Activated CD8-positive, alpha-beta T cell treated with anti-CD3 and anti-CD28 coated beads, Interleukin-2, amount 10 ng/mL, durations not matched to agents 7 days and 5 days (primary cell): ENCODE measurements around the gene KIF1A. TPM values are rescaled to one million over a fixed set of nuclear protein-coding genes. Genes with fewer than 3 reads are reported as not detected.

Experiments used
- ATAC-seq: fragments of 150-1000 bp; cut with Tn5 transposase; one replicate; pipeline ENCODE4 v1.10.0; 2021; ENCODE audit warnings: moderate library complexity
- CTCF ChIA-PET: fragments of 350-600 bp; sonication (Branson Sonifier 250); formaldehyde crosslinking; loops from one replicate; lab custom pipeline; 2021; ENCODE audit warnings: antibody characterized with exemption; lab: Charles Lee
- POLR2A ChIA-PET: fragments of 350-600 bp; sonication (Branson Sonifier 250); formaldehyde crosslinking; loops from one replicate; lab custom pipeline; 2021; ENCODE audit warnings: antibody characterized with exemption; lab: Charles Lee
- DNase-seq: peaks from one replicate; pipeline ENCODE4 v3.0.0-alpha.2; 2020
- H3K27ac Mint-ChIP-seq: one replicate; pipeline ENCODE4 v1.8.0; 2021; ENCODE audit warnings: mild to moderate bottlenecking, mixed read lengths
- H3K27me3 Mint-ChIP-seq: one replicate; pipeline ENCODE4 v1.8.0; 2021; ENCODE audit warnings: low read depth, mixed read lengths
- H3K36me3 Mint-ChIP-seq: one replicate; pipeline ENCODE4 v1.8.0; 2021; ENCODE audit warnings: low read depth, mixed read lengths
- H3K4me1 Mint-ChIP-seq: one replicate; pipeline ENCODE4 v1.8.0; 2021; ENCODE audit warnings: low read depth, mixed read lengths
- H3K4me3 Mint-ChIP-seq: one replicate; pipeline ENCODE4 v1.8.0; 2021; ENCODE audit warnings: mild to moderate bottlenecking, mixed read lengths
- H3K9me3 Mint-ChIP-seq: one replicate; pipeline ENCODE4 v1.8.0; 2022; ENCODE audit warnings: mixed read lengths; ENCODE audit not compliant: insufficient read depth
- total RNA-seq, 2 experiments: library from RNA; stranded (reverse); gene quantifications; one replicate each; pipeline ENCODE4 v1.2.3, GENCODE V29; 2021

The KIF1A gene
- total RNA-seq, 2 experiments from 2014 or later = 0.81 to 1.5 TPM

DNA sequence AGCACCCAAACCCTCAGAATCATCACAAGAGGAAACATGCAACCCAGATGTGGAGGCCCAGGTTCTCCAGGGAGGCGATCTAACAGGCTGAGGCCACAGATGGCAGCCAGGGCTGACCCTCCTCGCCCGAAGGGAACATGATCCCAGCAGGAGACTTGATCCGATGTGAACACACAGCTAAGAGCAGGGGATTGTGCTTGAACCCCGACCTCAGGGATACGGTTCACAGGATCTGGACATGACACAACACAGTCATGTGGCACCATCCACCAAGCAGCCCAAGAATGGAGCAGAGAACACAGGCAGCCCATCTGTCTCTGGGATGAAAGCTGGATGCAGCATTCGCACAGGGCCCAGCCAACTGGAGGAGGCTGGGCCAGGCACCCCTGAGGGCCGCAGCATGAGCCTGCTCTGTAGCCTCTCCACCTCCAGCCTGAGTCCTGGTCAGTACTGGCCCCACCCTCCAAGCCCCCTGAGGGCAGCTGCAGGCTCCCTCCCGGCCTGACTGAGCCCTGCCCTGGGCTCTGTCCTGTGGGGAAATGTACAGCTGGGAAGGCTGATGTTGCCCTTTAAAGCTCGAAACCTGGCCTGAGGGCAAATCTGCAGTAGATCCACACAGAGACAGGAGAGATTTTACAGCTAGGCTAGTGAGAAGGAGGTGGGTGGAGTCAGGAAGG is 89.4 kb downstream of the KIF1A start:
- no peak for ATAC-seq
- ChIA-PET POLR2A (no interaction called here), CTCF (no interaction called here)
- no peaks in the 10 kb centered on the region for H3K36me3 Mint-ChIP-seq
- H3K4me1 Mint-ChIP-seq = no peaks in the 10 kb centered on the region
- no peak overlapping the region for H3K4me3 Mint-ChIP-seq
- no peaks in the 10 kb centered on the region for H3K9me3 Mint-ChIP-seq
- DNase-seq = no peak
- H3K27ac Mint-ChIP-seq = no peak overlapping the region
- H3K27me3 Mint-ChIP-seq = no peaks in the 10 kb centered on the region

DNA sequence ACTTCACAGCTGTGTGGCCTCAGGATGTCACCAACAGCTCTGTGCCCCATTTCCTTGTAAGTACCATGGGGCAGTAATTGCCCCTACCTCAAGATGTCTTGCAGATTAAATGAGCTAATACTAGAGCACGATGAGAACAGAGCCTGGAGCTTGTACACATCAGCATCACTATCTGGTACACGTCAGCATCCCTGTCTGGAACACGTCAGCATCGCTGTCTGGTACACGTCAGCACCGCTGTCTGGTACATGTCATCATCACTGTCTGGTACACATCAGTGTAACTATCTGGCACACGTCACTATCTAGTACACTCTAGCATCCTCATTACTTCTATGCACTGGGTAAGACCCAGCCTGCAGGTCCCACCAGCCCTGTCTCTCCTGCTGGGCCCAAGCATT is 91.2 kb downstream of the KIF1A start:
- DNase-seq (no peak), ATAC-seq (no peak)
- ChIA-PET POLR2A (no interaction called here), CTCF (no interaction called here)
- Mint-ChIP-seq H3K27ac (no peak overlapping the region), H3K27me3 (no peaks in the 10 kb centered on the region), H3K9me3 (no peaks in the 10 kb centered on the region), H3K4me1 (no peaks in the 10 kb centered on the region), H3K36me3 (no peaks in the 10 kb centered on the region), H3K4me3 (no peak overlapping the region)

DNA sequence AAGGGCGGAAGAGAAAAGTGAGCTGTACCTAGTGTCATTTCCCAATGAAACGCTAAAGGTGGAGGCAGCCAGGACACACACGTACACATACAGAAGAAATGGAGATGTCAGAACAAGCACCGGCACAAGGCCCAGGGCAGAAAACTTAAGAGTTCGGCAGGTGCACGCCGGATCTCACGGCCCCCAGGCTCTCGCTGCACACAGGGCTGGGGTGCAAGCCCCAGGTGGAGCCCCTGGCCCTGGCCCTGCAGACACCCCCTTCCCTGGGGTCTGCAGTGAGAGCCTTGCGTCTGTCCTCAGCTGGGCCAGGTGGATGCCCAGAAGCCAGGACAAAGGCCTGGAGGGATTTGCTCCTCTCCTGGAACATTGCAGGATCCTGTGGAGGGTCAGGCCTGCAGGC is 91.7 kb downstream of the KIF1A start:
- Mint-ChIP-seq H3K36me3 (no peaks in the 10 kb centered on the region), H3K27me3 (no peaks in the 10 kb centered on the region), H3K9me3 (no peaks in the 10 kb centered on the region), H3K27ac (no peak overlapping the region), H3K4me3 (no peak overlapping the region), H3K4me1 (no peaks in the 10 kb centered on the region)
- CTCF ChIA-PET = no interaction called here
- POLR2A ChIA-PET = no interaction called here
- no peak for ATAC-seq
- DNase-seq = no peak

DNA sequence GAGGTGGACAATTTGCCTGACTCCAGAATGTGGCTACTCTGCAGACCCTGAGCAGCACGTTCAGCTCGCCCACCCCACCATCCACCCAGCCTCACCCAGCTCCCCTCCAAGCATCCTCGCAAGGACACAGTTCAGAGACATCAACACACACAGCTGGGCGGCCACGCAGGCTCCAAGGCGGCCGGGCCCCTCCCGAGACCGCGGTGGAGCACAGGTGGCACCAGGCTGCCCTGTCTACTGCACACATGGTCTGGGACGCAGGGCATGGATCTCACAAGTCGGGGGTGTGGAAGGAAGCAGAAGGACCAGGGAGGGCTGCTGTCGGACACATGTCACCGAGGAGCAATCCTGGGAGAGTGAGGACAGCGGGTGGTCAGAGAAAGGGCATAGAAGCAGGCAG is 92.1 kb downstream of the KIF1A start:
- ATAC-seq (no peak), DNase-seq (no peak)
- H3K4me3 Mint-ChIP-seq = no peak overlapping the region
- H3K27ac Mint-ChIP-seq = no peak overlapping the region
- H3K36me3 Mint-ChIP-seq = no peaks in the 10 kb centered on the region
- no peaks in the 10 kb centered on the region for H3K4me1 Mint-ChIP-seq
- POLR2A ChIA-PET = no interaction called here
- CTCF ChIA-PET = no interaction called here
- no peaks in the 10 kb centered on the region for H3K9me3 Mint-ChIP-seq
- H3K27me3 Mint-ChIP-seq = no peaks in the 10 kb centered on the region

DNA sequence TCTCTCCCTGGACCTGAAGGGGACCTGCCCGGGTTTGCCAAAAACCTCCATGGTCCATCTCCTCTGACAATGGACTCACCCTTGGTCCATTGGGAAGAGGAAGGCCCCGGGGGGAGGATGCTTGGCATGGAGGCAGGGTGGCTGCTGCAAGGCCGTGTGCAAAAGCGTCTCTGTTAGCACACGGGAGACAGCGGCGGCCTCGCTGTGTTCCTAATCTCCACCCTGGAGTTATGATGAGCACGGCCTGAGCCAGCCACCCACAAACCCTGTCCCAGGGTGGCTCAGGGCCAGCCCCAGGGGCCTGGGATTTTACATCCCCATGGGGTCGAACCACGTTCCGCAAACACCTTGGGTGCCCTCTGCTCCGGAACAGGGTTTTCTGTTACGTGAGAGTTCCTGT is 92.6 kb downstream of the KIF1A start:
- ATAC-seq (no peak), DNase-seq (no peak)
- ChIA-PET POLR2A (no interaction called here), CTCF (no interaction called here)
- Mint-ChIP-seq H3K36me3 (no peaks in the 10 kb centered on the region), H3K27ac (no peak overlapping the region), H3K4me3 (no peak overlapping the region), H3K4me1 (no peaks in the 10 kb centered on the region), H3K9me3 (no peaks in the 10 kb centered on the region), H3K27me3 (no peaks in the 10 kb centered on the region)

DNA sequence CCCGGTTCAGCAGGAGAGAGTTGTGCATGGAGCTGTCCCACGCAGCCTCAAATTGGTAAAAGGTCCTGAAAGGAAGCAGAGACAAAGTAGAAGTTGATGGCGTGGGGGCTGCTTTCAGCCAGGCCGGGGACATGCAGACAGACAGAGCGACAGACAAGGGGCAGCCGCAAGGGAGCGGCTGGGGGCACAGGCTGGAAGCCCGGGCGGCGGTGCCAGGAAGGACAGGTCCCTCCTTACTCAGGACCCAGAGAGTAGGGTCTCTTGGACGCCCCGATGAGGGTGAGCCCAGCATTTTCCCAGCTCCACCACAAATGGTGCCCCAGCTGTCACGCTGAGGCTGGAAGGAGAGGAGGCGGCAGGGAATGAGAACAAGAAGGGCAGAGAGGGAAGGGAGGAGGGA is 93.1 kb downstream of the KIF1A start:
- DNase-seq (no peak), ATAC-seq (no peak)
- ChIA-PET CTCF (interaction anchor here (0.6 kb wide), 1 partner anchor 269 kb away, joined by 3 read pairs; no protein-coding TSS in a partner anchor), POLR2A (no interaction called here)
- H3K9me3 Mint-ChIP-seq = no peaks in the 10 kb centered on the region
- H3K4me1 Mint-ChIP-seq = no peaks in the 10 kb centered on the region
- H3K27me3 Mint-ChIP-seq = no peaks in the 10 kb centered on the region
- no peak overlapping the region for H3K27ac Mint-ChIP-seq
- no peak overlapping the region for H3K4me3 Mint-ChIP-seq
- H3K36me3 Mint-ChIP-seq = no peaks in the 10 kb centered on the region

DNA sequence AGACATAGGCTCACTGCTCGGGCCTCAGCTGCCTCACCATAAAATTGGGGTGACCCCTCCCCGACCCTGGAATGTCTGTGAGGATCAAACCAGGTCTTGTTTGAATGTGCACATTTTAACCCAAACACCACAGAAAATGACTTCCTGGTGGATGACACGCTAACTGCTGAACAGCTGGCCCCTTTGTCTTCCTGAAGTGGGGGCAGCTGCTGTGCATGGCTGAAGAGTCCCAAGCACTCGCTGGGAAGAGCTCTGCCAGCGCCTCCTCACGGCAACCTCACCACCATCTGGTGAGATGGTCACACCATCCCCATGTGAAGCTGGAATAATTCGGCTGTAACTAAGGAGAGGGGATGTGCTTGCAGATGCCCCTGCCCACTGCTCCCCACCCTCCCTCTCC is 94.3 kb downstream of the KIF1A start:
- H3K27ac Mint-ChIP-seq = no peak overlapping the region
- CTCF ChIA-PET = no interaction called here
- no peaks in the 10 kb centered on the region for H3K9me3 Mint-ChIP-seq
- POLR2A ChIA-PET = no interaction called here
- H3K4me3 Mint-ChIP-seq = no peak overlapping the region
- ATAC-seq (no peak), DNase-seq (no peak)
- H3K27me3 Mint-ChIP-seq = no peaks in the 10 kb centered on the region
- no peaks in the 10 kb centered on the region for H3K4me1 Mint-ChIP-seq
- H3K36me3 Mint-ChIP-seq = no peaks in the 10 kb centered on the region

DNA sequence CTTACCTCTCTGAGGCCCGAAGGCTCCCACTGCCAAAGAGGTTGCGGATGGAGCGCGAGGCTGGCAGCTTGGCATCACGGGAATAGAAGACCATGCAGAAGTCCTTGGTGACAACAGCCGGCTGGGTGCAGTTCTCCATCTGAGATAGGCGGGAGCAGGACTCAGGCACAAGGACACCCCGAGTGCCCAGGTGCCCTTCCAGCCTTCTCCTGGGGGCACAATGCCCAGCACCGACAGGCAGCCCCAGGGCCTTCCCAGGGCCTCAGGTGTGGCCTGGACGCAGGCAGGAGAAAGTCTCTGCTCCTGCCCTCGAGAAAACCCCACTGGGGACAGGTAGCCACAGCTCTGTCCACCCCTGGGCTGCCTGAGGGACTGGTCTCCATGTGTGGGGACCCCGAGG is 94.8 kb downstream of the KIF1A start:
- Mint-ChIP-seq H3K4me3 (no peak overlapping the region), H3K27ac (no peak overlapping the region), H3K9me3 (no peaks in the 10 kb centered on the region), H3K27me3 (no peaks in the 10 kb centered on the region), H3K36me3 (no peaks in the 10 kb centered on the region), H3K4me1 (no peaks in the 10 kb centered on the region)
- DNase-seq (no peak), ATAC-seq (no peak)
- ChIA-PET POLR2A (no interaction called here), CTCF (no interaction called here)

DNA sequence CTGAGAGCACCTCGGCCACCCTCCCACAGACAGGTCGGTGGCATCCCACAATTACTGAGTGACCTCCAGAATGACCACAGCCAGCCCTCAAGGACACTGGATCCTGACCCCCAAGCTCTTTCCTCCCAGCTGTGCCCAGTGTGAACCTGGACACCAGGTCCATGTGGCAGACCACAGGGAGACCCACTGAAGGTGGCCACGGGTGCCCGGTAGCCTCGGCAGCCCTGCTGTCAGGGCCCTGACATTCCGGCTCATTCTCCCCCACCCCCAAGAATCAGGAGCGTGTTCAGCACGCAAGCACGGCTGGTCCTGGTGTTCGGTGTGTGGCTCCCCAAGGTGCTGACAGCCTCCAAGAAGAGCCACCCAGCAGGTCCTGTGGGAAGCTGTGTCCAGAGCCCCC is 95.6 kb downstream of the KIF1A start:
- Mint-ChIP-seq H3K27me3 (no peaks in the 10 kb centered on the region), H3K27ac (no peak overlapping the region), H3K9me3 (no peaks in the 10 kb centered on the region), H3K4me1 (no peaks in the 10 kb centered on the region), H3K4me3 (no peak overlapping the region), H3K36me3 (no peaks in the 10 kb centered on the region)
- CTCF ChIA-PET = no interaction called here
- DNase-seq (no peak), ATAC-seq (no peak)
- POLR2A ChIA-PET = no interaction called here

DNA sequence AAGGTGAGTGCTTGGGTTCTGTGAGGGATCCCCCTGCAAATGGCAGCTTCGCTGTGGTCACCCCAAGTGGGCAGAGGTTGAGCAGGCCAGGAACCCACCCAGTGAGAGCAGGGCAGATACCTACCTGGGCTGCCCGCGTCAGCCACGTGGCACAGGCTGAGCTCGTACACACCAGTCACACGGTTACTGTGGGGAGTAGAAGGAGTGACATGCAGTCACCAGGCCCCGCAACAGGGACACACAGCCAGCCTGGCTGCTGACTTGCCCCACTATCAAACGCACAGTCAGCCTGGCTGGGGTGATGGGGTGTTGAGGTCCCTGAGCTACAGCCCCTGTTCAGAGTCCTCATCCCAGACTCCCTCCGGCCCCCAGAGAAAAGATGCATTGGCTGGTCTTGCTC is 96.2 kb downstream of the KIF1A start:
- Mint-ChIP-seq H3K36me3 (no peaks in the 10 kb centered on the region), H3K4me1 (no peaks in the 10 kb centered on the region), H3K4me3 (no peak overlapping the region), H3K27ac (peak overlapping the region; percentile 3), H3K9me3 (no peaks in the 10 kb centered on the region), H3K27me3 (no peaks in the 10 kb centered on the region)
- ChIA-PET POLR2A (no interaction called here), CTCF (no interaction called here)
- DNase-seq (no peak), ATAC-seq (no peak)

DNA sequence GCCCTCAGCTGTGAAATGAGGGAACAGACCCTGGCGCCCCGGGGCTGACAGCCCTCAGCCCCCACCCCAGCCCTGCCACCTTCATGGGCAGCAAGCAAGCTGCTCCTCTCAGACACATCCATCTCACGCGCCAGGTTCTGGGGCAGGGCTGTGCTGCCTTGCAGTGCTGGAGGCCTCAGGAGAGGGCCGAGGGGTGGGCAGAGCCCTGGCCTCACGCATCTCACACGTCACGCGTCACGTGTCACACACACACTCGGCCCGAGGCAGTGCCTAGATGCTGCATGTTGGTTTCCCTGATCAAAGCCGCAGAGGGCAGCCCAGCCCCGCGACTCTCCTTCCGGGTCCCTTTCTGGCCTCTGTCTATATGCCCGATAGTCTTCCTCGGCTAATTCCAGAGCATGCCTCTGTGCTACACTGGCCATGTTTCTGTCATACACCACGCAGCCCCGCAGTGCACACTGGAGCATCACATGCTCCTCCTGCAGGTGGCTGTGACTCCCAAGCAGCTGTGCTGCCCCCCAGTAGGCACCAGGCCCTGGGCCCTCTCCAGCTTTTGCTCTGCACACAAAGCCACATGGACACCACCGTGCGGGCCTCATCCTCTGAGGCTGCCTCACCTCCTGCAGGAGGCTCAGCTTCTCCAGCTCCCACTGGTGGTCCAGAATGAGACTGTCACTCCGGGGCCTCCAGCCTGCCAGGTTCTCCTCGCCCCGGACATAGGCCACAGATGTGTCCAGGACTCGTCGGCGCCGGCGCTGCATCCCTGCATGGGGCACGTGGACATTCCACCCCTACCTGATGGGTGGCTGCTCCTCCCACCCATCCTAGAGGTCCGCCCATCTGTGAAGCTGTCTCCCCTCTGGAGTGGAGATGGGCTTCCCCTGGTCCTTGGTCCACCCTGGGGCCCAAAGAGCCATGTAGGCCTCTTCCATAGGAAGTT is 97.0 kb downstream of the KIF1A start:
- no peaks in the 10 kb centered on the region for H3K36me3 Mint-ChIP-seq

DNA sequence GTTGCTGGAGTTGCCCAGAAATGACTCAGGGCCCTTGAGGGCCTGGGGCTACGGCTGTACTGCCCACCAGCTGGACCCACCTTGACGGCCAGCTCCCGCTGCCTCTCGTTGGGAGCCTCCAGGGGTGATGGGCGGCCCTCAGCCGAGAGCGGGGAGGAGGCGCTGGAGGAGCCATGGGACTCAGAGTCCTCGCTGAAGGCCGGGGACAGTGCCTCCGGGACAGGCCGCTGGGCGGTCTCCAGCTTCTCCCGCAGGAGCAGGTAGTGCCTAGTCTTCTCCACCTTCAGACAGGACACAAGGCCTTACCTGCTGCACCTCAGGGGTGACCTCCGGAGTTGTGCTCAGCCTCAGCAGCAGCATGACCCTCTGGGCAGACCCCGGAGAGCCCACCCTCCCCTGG is 97.6 kb downstream of the KIF1A start:
- Mint-ChIP-seq H3K4me1 (no peaks in the 10 kb centered on the region), H3K27ac (no peak overlapping the region), H3K4me3 (no peak overlapping the region), H3K36me3 (no peaks in the 10 kb centered on the region), H3K27me3 (no peaks in the 10 kb centered on the region), H3K9me3 (no peaks in the 10 kb centered on the region)
- POLR2A ChIA-PET = no interaction called here
- CTCF ChIA-PET = no interaction called here
- DNase-seq (no peak), ATAC-seq (no peak)

More for the DNA sequence above, 97.0 kb downstream of the KIF1A start:
- ChIA-PET POLR2A (no interaction called here), CTCF (no interaction called here)
- DNase-seq (no peak), ATAC-seq (no peak)
- Mint-ChIP-seq H3K27ac (no peak overlapping the region), H3K9me3 (no peaks in the 10 kb centered on the region), H3K4me3 (no peak overlapping the region), H3K4me1 (no peaks in the 10 kb centered on the region), H3K27me3 (no peaks in the 10 kb centered on the region)
